GM18873 (cell line): ENCODE measurements around the gene NPAS2.

Experiments
- ATAC-seq: cut with Tn5 transposase; IDR thresholded peaks from one replicate; pipeline ENCODE4 v1.9.1; 2021; ENCODE audit warnings: mild to moderate bottlenecking, moderate library complexity, moderate number of reproducible peaks; ENCODE audit not compliant: unreplicated experiment, low FRiP score

NPAS2 gene

DNA sequence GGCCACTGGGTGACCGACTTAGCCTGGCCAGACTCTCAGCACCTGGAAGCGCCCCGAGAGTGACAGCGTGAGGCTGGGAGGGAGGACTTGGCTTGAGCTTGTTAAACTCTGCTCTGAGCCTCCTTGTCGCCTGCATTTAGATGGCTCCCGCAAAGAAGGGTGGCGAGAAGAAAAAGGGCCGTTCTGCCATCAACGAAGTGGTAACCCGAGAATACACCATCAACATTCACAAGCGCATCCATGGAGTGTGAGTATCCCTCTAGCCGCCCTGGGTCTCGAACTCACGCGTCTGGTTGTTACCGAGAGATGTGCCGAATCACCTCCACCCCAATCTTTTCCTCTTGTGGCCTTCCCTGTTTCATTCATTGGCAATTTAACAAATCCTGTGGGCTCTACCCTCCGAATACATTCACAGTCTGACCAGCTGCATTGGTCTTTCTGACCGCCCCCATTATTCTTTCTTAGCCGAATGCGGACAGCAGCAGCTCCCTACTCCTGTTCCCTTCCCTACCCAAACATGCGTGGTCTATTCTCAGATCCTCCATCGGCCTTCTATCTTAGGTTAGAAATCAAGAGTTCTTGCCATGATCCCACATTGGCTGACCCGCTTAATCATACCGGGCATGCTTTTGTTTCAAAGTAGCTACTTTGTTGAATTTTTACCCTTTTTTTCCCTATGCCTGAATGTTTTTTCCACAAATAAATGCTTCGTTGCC, 182.8 kb downstream of the NPAS2 start:
- no peak for ATAC-seq

DNA sequence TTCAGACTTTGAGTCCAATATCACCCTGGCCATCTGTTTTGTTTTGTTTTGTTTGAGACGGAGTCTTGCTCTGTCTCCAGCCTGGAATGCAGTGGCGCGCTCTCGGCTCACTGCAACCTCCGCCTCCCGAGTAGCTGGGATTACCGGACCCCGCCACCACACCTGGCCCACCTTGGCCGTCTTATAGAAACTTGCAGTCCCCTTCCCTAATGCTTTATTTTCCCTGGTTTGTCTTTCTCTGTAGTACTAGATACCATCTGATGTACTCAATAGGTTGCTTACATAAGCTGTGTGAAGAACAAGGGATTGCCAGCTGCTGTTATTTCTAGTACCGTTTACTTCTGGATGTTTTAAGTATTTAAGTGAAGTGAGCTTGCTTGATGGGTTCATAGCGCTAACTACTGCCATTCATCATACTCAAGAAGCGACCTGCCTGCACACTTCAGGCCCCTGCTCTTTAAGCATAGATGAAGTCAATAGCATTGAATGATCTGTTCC, 183.4 kb downstream of the NPAS2 start:
- no peak for ATAC-seq

DNA sequence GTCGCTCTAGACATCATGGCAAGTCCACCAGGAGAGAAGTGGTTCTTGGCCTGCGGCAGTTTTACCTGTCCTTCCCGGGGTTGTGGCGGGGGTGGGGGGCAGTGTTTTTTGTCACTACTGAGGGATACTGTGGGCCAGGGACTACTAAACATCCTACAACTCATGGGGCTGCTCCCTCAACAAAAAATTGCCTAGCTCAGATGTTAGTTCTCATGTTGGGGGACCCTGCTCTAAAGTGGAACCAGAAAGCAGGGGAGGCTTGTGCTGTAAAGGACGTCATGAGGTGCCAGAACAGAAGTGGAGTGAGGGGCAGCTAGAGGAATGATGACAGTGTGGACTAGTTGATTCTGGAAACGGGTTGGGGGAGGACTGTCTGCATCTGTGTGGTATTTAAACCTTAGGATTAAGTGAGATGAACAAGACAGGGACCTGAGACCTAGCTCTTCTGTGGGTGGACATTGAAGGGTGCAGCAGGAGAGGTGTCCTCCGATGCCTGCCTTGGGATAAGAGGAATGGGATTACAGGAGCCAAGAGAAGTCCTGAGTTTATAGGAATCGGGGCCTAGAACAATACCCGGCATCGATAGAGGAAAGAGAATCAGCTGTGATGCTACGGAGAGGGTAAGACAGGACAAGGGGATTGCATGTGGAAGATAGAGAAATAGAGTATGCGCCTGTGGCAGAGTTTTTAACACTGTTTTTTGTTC, 184.8 kb downstream of the NPAS2 start:
- no peak for ATAC-seq

DNA sequence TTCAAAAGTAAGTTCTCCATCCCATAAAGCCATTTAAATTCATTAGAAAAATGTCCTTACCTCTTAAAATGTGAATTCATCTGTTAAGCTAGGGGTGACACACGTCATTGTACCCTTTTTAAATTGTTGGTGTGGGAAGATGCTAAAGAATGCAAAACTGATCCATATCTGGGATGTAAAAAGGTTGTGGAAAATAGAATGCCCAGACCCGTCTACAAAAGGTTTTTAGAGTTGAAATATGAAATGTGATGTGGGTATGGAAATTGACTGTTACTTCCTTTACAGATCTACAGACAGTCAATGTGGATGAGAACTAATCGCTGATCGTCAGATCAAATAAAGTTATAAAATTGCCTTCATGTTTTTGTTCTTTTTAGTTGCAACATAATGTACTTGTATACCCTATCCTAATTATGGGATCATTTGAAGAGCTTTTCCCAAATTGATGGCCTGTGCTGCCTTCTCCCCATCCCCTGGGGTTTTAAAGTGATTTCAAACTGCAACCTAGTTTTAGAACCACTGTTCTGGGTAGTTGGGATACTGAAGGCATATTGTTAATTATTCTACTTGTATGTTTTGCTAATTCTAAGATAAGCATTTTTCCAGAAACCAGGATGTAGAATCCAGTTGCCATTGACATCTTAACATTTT, 186.3 kb downstream of the NPAS2 start:
- ATAC-seq = no peak

DNA sequence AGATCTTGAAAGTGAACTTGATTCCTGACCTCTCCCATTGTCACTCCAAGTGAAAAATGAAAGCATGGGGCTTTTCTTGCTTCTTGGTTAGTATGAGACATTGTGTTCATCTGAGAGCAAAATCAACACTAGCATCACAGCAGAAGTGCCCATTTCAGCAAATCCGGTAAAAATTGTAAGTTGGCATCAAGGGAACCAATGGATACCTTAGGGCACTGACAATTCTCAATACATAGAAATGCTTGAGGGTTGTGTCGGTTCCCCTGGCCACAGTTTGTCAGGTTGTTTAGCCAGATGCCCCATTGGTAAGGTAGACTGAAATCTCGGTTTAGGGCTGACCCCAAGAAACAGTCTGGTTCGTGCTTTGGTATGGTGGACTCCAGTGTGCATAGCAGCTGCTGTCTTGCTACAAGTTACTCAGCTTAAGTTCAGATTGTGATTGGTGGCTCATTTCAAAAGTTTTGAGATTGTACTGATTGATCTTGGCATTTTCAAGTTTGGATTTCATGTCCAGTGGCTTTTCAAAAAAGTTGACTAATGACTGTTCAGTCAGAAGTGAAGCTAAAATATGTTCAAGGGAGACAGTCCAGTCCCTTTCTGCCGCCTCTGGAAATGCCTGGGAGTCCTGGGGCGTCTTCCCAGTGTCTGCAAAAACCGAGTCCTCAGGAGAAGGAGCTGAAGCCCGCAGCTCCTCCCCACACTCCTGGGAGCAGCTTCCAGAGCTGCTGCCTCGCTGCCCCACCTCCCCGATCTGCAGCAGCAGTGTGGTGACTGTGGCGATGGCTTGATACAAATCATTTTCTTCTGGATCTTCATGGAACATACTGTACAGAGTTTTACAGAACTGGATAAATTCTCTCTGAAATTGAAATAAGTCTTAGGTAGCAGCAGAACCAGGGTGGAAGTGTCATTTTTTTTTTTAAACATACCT, 187.7 kb downstream of the NPAS2 start:
- no peak for ATAC-seq

DNA sequence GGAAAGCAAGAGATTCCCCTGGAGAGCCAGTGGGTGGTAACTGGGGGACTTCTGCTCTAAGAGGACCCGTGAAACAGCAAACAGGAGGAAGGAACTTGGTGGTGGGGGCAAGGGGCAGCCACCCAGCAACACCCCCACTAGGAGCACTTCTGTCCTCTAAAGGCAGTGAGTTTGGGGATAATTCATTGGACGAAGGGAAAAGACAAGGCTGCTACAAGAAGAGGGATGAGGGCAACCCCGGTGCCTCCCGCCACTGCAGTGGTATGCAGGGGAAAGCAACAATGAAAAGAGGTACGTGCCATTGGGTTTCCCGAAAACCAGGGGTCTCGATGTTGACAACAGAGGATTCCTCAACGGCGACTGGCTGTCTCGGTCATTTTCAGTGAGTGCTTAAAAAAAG, 191.2 kb downstream of the NPAS2 start:
- no peak for ATAC-seq

DNA sequence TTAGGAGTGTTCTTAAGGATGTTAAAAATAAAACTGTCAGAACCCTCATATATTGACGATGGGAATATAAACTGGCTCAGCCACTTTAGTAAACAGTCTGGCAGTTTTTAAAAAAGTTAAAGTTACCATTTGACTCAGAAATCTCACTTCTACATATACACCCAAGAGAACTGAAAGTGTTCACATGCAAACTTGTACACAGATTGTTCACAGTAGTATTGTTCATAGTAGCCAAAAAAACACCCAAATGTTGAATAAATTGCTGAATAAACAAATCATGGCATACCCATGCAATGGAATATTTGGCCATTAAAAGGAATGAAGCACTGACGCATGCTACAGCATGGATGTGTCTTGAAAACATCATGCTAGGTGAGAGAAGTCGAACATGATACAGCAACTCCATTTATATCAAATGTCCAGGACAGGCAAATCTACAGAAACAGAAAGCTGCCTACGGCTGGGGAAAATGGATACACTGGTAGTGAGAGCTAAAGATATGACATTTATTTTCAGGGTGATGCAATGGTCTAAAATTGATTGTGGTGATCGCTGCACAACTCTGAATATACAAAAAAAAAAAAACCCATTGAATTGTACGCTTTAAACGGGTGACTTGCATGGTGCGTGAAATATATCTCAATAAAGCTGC, 192.2 kb downstream of the NPAS2 start:
- ATAC-seq = peak; percentile 81

DNA sequence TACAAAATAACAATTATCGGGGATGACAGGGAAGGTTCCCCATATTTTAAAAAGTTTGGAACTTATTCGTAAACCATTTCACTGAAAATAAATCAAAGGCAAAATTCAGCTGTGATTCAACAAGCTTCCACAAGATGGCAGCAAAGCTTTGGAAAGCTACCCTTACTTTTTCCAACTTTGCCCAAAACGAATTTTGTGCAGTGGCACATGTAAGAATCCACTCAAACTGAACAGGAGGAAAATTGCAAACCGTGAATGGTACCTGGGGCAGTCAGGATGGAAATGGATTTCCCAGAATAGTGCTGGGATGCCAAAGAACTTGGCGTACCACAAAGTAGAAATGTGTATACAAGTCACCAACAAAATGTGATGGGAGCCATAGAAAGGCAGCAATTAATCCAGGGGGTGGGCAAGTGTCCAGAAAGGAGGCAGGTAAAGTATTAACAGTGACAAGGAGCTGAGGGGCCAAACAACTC, 192.8 kb downstream of the NPAS2 start:
- ATAC-seq = no peak

DNA sequence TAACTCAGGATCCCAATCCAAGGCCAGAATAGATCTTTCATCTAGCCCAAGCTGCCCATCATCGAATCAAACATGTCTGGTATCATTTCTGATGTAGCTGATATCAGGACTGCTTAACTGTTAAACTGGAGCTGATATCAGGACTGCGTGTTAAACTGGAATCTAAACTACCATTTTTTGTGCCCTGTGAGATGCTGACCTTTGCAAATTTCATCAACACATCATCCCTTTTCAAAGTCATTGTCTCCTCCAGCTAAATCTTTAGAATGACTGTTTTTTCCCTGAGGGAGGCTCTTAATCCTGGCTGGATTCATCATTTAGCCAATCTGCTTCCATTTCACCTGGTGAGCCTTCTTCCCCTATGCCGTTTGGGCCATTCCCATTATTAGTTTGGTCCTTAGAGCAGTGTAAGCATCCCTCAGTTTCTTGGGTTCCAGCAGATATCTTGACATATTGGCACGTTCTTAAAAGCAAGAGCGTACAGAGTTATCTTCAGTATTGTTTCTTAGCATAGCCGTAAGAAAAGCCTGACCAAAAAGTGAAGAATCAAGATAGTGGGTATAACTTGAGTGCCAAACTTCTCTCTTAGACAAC, 194.4 kb downstream of the NPAS2 start:
- ATAC-seq = no peak

DNA sequence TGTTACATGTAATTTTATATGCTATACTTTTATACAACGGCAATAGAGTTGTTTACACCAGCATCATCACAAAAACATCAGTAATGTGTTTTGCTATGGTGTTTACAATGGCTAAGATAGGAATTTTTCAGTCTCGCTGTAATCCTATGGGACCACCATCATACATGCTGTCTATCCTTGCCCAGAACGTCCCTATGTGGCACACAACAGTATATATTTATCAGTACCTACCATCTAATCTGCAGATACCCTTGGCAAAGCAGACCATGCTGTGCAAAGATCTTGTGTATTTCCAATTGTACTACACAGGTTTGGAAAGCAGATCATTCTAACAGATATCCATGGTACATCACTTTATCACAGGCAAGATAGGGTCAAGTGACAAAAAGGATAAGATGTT, 197.4 kb downstream of the NPAS2 start:
- no peak for ATAC-seq

DNA sequence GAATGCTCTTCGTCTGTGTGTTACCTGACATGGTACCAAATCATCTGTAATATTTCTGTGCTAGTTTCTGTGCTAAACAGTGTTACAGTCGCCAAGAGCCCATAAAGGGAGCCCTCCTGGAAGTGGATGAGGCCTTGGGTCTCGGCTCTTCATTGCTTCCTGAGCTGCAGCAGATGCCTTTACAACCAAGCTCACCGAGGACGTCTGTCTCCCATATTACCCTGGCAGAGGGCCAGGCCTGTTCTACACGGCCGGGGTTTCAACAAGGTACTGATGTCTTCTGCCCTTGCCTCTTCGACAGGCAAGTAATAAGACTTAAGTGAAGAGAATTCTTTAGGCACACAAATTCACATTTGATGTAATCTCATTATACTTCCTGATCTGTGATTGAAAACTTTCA, 199.0 kb downstream of the NPAS2 start:
- ATAC-seq = no peak

DNA sequence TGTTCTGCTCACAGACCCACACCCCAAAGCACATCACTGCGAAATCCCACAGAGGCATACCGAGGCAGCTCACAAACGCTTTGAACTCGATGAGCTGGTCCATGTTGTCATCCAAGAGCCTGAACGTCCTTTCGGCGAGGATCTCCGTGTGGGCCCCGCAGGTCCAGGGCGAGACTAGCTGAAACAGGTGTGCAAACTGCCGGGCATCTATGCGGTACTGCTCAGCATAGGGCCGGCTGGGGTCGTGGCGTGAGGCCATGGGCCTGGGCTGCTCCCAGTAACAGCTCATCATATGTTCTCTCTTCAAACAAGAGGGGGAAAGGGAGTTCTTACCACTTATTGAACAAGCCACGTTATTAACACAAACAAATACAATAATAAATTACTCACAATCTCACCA, 202.3 kb downstream of the NPAS2 start:
- no peak for ATAC-seq

DNA sequence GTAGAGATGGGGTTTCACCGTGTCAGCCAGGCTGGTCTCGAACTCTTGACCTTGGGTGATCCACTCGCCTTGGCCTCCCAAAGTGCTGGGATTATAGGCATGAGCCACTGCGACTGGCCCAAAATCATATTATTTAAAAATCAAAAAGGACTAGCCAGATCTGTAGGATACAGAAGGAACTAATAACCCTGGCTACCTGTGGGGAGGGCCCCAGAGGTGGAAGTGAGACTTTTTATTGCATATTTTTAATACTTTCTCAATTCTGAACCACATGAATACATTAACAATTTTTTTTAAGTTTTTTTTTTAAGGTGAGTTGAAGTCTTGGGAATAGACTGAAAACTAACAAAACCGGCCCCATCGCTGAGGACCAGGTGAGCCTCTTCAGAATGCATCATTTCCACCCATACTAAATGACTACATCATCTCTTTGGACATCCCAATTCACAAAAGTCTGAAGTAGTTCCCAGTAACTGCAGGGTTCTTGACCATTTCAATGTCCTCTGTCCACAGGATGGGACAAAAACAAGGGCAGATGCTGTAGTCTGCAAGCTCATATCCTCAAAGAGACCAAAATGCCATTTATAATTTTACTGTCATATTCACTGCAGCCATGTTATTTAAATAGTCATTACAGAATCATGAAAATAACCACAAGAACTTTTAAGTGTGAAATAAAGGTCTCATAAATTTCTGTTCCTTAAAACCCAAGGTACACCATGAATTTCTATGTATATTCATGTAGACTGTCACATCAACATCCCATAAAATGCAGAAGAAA, 203.6 kb downstream of the NPAS2 start:
- no peak for ATAC-seq

DNA sequence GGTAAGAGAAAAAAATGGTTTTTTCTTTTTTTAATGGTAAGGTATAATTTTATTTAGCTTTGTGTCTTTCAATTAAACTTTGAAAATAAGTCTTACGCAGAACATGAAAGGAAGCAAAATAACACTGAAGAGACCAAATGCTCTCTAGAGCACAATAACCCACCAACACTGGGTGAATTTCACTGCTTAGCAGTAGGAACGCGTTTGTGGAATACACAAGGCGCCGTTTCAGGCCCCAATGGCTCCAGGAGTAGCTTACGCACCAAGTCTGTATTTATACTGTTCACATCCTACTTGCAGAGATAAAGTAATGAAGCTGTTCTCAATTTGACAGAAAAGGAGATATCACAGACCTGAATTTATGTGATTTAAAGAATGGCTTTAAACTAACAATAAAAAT, 205.6 kb downstream of the NPAS2 start:
- ATAC-seq = no peak

DNA sequence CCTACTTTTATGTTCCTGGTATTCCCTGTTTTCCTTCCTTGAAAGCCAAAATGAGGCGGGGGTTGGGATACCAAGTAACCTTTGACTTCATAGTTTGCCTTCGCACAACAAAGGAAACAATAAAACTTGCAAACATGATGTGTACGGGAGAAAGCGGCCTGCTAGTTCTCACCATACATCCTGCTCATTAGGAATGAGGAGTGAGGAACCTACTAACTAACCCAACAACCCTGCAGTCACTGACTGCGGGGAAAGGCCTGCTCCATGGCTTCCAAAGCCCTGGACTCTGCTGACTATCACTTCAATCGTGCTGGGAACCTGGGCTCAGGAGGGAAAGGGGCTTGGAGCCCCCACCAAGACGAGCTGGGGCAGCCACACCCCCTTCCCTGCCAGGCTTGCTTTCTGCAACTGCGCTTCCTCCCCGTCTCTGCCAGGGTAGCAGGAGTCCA, 206.3 kb downstream of the NPAS2 start:
- no peak for ATAC-seq

DNA sequence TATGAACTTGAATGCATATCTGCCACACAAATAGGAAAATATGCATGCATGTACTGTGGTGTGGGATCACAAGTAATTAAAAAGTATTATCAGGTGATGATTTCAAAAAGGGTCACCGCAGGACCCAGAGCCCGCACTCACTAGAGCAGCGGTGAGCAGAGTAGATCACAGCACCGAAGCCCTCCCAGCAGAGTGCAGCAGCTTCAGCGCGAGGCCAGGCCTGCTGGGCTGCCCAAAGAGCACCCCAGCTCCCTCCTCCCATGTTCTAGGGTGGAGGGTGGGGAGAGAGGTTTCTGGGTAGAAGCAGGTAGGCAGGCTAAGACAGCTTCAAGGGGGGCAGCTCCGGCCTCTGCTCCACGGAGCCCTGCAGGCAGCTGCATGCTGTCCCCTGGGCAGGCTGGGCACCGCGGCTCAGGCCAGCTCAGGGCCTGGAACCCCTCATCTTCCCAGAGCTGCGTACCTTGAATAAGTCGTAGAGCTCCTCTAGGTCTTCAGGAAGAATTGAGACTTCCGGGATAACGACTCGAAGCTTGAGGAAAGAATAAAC, 207.1 kb downstream of the NPAS2 start:
- no peak for ATAC-seq

DNA sequence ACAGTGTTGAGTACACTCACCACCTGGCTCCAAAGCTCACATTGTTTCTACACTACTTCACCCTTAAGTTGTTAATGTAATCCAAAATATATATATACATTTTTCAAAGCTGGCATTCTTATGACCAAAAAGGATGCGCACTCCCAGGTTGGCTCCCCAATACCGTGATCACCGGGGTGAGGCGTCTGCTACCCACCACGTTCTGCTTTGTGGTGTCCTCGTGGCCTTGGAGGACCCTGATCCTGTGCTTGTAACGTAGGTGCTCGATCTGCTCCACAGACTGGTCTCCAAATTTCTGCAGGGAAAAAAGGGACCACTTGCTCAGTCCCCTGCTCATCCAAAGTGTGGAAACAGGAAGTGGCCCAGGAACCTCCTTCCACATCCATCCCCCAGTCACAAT, 207.9 kb downstream of the NPAS2 start:
- ATAC-seq = no peak

DNA sequence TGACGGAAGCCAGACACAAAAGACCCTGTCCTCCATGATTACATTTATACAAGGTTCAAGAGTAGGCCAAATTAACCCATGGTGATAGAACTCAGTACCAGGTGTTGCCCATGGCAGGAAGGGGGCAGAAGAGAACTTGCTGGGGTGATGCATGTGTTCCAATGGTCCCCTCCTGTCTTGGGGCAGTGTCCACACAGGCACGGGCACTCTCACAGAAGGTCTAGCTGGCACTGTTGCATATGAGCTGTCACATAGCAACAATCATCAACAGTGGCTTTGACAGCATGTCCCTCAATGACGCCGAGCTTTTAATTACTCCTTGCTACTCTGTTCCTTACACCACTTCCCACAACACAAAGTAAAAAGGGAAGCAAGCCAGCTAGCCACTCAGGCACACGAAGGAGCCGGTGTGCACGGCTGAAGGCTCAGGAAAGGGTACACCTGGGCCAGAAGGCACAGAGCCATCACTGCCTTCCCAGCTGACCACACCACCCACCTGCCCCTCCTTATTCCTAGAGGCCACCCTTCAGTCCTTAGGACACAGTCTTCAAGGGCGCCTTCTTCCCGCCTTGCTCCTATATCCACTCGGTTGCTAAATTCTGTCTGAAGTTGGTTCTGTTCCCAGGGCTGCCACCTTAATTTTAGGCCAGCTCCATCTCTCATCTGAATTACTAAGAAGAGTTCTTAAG, 211.1 kb downstream of the NPAS2 start:
- ATAC-seq = no peak
